A549 (cell line): ENCODE data around the gene PPCS. TPM values are rescaled to one million over a fixed set of nuclear protein-coding genes. Genes with fewer than 3 reads are reported as not detected.

ENCODE experiments used
- ATAC-seq, 2 experiments: fragments of 200-7000 bp in 1 of 2; fragments of >200 bp in 1 of 2; cut with Nextera tagmentation in 1 of 2; cut with Tn5 transposase in 1 of 2; 3 replicates each; pipeline versions ENCODE4 v1.8.0 to v1.9.1; 2018 to 2020; ENCODE audit warnings: mild to moderate bottlenecking in 1 of 2, moderate library complexity in 1 of 2
- CTCF ChIA-PET: fragments of 300-600 bp; sonication (Branson Sonifier 250); formaldehyde crosslinking; extraction: SDS; loops from one replicate; lab custom pipeline; 2021; ENCODE audit warnings: antibody characterized with exemption, inconsistent platforms; lab: Yijun Ruan, JAX
- POLR2A ChIA-PET: fragments of 350-600 bp; formaldehyde crosslinking; extraction: SDS; loops from one replicate; lab custom pipeline; 2021; ENCODE audit warnings: antibody characterized with exemption, inconsistent platforms; lab: Yijun Ruan, JAX
- DNase-seq, 2 experiments: peaks; one replicate each; pipeline versions ENCODE4 v3.0.0 to v3.0.0-alpha.2; 2011 to 2016; ENCODE audit warnings: low read depth in 1 of 2, low spot score in 1 of 2
- FAIRE-seq: peaks from 2 replicates; lab custom pipeline; 2011; peaks lifted over from hg19 to GRCh38; lab: Jason Lieb, UNC
- H3K27ac ChIP-seq, 2 experiments: fragments of >200 bp; sonication (Bioruptor Twin); formaldehyde crosslinking; 3 replicates each; pipeline ENCODE4 v1.5.1; 2016 to 2017
- H3K4me1 ChIP-seq: fragments of >200 bp; sonication (Bioruptor Twin); formaldehyde crosslinking; 3 replicates; pipeline ENCODE4 v1.6.1; 2016
- H3K4me2 ChIP-seq: fragments of >200 bp; sonication (Bioruptor Twin); formaldehyde crosslinking; 3 replicates; pipeline ENCODE4 v1.6.1; 2016
- H3K4me3 ChIP-seq: fragments of >200 bp; sonication (Bioruptor Twin); formaldehyde crosslinking; 3 replicates; pipeline ENCODE4 v1.5.1; 2016
- H3K9me3 ChIP-seq: fragments of >200 bp; sonication (Bioruptor Twin); formaldehyde crosslinking; 3 replicates; pipeline ENCODE4 v1.6.1; 2016
- ELK1 ChIP-seq: fragments of 150-350 bp; IDR thresholded peaks from 2 replicates; pipeline ENCODE4 v1.6.1; 2014; ENCODE audit warnings: low read depth, mild to moderate bottlenecking, low read length
- ESRRA ChIP-seq: fragments of 150-350 bp; IDR thresholded peaks from 2 replicates; pipeline ENCODE4 v1.6.1; 2014; ENCODE audit warnings: mild to moderate bottlenecking, low read length, borderline replicate concordance
- FOSB ChIP-seq: fragments of 250-450 bp; sonication (Bioruptor Pico); IDR thresholded peaks from 2 replicates; pipeline ENCODE4 v1.5.0; 2020; ENCODE audit warnings: mild to moderate bottlenecking, moderate library complexity
- FOSL2 ChIP-seq, 2 experiments: fragments of 450-650 bp in 1 of 2; fragments of >200 bp in 1 of 2; sonication (Bioruptor Twin) in 1 of 2; formaldehyde crosslinking; IDR thresholded peaks; 2 replicates each; pipeline versions ENCODE4 v1.5.0 to v1.6.1; 2016 to 2020; ENCODE audit warnings: mild to moderate bottlenecking in 1 of 2, moderate library complexity in 1 of 2
- GATA3 ChIP-seq: IDR thresholded peaks from 2 replicates; pipeline ENCODE4 v1.6.1; 2012; ENCODE audit warnings: borderline replicate concordance
- HDAC2 ChIP-seq: fragments of 200-600 bp; sonication (generic); IDR thresholded peaks from 2 replicates; pipeline ENCODE4 v1.6.1; 2016
- HOXB13 ChIP-seq: fragments of 250-450 bp; sonication (Bioruptor Pico); IDR thresholded peaks from 2 replicates; pipeline ENCODE4 v1.5.0; 2020; ENCODE audit warnings: low read depth, mild to moderate bottlenecking, moderate library complexity
- MAFK ChIP-seq: fragments of 450-650 bp; IDR thresholded peaks from 2 replicates; pipeline ENCODE4 v1.6.1; 2014; ENCODE audit not compliant: partially characterized antibody
- MYC ChIP-seq: IDR thresholded peaks from 2 replicates; pipeline ENCODE4 v1.6.1; 2012; ENCODE audit warnings: mild to moderate bottlenecking, inconsistent platforms, low read length, improper control_type of control experiment, borderline replicate concordance
- NFE2L2 ChIP-seq: fragments of 150-350 bp; conservative IDR thresholded peaks from 2 replicates; pipeline ENCODE4 v1.6.1; 2014; ENCODE audit warnings: low read length
- NPAS2 ChIP-seq: fragments of 250-450 bp; sonication (Bioruptor Pico); IDR thresholded peaks from 2 replicates; pipeline ENCODE4 v1.8.0; 2022; ENCODE audit warnings: mild to moderate bottlenecking, moderate library complexity, borderline replicate concordance
- RARB ChIP-seq: fragments of 250-450 bp; sonication (Bioruptor Pico); IDR thresholded peaks from 2 replicates; pipeline ENCODE4 v1.8.0; 2021; ENCODE audit warnings: mild to moderate bottlenecking, moderate library complexity
- SREBF2 ChIP-seq: fragments of 450-650 bp; IDR thresholded peaks from 2 replicates; pipeline ENCODE4 v1.6.1; 2014; ENCODE audit warnings: mild to moderate bottlenecking, moderate library complexity
- TP53 ChIP-seq: fragments of 250-450 bp; sonication (Bioruptor Pico); IDR thresholded peaks from 2 replicates; pipeline ENCODE4 v1.5.0; 2021; ENCODE audit warnings: mild to moderate bottlenecking, moderate library complexity
- WGBS: methylation state at CpG from one replicate; pipeline ENCODE4 v1.1.6; 2017; ENCODE audit errors: missing lambda C conversion rate; 5-methylcytosine and 5-hydroxymethylcytosine counted together
- polyA plus RNA-seq, 4 experiments: library from polyadenylated mRNA; depleted of rRNA in 3 of 4; stranded (reverse); fragments of >200 nt; fragmentation: RNase III in 1 of 4; extraction: RNeasy Plus Mini Kit Qiagen cat#74134 plus additional on column Dnase treatment in 1 of 4; gene quantifications; 2 replicates in 3 of 4; 3 replicates in 1 of 4; pipeline ENCODE4 v1.2.3, GENCODE V29; 2011 to 2017
- TF ChIP-seq, protein P1 (sequence below): fragments of 250-450 bp; sonication (Bioruptor Pico); IDR thresholded peaks from 2 replicates; pipeline ENCODE4 v1.5.0; 2020; ENCODE audit warnings: low read depth, mild to moderate bottlenecking, moderate library complexity
- TF ChIP-seq, protein P2 (sequence below): fragments of >200 bp; sonication (Bioruptor Twin); formaldehyde crosslinking; IDR thresholded peaks from 2 replicates; pipeline ENCODE4 v1.6.1; 2016
- TF ChIP-seq, protein P3 (sequence below): IDR thresholded peaks from 2 replicates; pipeline ENCODE4 v1.6.1; 2012
- TF ChIP-seq, protein P4 (sequence below): fragments of 450-650 bp; IDR thresholded peaks from 2 replicates; pipeline ENCODE4 v1.6.1; 2014; ENCODE audit warnings: antibody characterized with exemption
- TF ChIP-seq, protein P5 (sequence below): fragments of >200 bp; sonication (Bioruptor Twin); formaldehyde crosslinking; IDR thresholded peaks from 3 replicates; pipeline ENCODE4 v1.5.1; 2016
- TF ChIP-seq, protein P6 (sequence below): fragments of >200 bp; sonication (Bioruptor Twin); formaldehyde crosslinking; IDR thresholded peaks from 3 replicates; pipeline ENCODE4 v1.6.1; 2016

PPCS gene
- polyA plus RNA-seq, 2 of the 4 experiments (the other 2 are of a cell fraction): 30.2 to 51.8 TPM

GRCh38 chr1:42454403-42454802, 1.9 kb upstream of the PPCS start:
- no peak for FAIRE-seq
- H3K9me3 ChIP-seq: no peaks in the 10 kb centered on the region
- no peak overlapping the region for H3K4me2 ChIP-seq
- 89% methylated on average over 5 of the region's 5 CpGs for WGBS
- POLR2A ChIA-PET: no interaction called here
- CTCF ChIA-PET: interaction anchor here (0.7 kb wide), 1 partner anchor 177 kb away, joined by 3 read pairs; no protein-coding TSS in a partner anchor
- no peak for ATAC-seq
- no peak overlapping the region for H3K4me3 ChIP-seq
- no peak overlapping the region for H3K27ac ChIP-seq
- no peak for TF ChIP-seq FOSL2 (IDR thresholded peaks at IDR 0.05)
- TF ChIP-seq FOSL2 (CRISPR knock-in tag; IDR thresholded peaks at IDR 0.05): no peak
- TF ChIP-seq, protein P1, sequence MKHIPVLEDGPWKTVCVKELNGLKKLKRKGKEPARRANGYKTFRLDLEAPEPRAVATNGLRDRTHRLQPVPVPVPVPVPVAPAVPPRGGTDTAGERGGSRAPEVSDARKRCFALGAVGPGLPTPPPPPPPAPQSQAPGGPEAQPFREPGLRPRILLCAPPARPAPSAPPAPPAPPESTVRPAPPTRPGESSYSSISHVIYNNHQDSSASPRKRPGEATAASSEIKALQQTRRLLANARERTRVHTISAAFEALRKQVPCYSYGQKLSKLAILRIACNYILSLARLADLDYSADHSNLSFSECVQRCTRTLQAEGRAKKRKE: no peak
- TF ChIP-seq ESRRA: no peak
- peaks cover 13% of the 10 kb centered on the region; the same call in 1 of the 3 replicates for H3K4me1 ChIP-seq
- DNase-seq: no peak

DNA sequence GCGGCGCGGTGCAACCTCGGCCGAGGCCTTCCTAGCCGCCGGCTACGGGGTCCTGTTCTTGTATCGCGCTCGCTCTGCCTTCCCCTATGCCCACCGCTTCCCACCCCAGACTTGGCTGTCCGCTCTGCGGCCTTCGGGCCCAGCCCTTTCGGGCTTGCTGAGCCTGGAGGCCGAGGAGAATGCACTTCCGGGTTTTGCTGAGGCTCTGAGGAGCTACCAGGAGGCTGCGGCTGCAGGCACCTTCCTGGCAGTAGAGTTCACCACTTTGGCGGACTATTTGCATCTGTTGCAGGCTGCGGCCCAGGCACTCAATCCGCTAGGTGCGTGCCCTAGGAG, 379 bp downstream of the PPCS start:
- POLR2A ChIA-PET: interaction anchor here (0.6 kb wide), 2 partner anchors 37 to 225 kb away, joined by 3 read pairs; partner anchors contain the start of gene YBX1
- peaks cover 13% of the 10 kb centered on the region; the same call in 1 of the 3 replicates for H3K4me1 ChIP-seq
- TF ChIP-seq, protein P2, sequence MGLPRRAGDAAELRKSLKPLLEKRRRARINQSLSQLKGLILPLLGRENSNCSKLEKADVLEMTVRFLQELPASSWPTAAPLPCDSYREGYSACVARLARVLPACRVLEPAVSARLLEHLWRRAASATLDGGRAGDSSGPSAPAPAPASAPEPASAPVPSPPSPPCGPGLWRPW: no peak
- TF ChIP-seq, protein P1: no peak
- no peak for TF ChIP-seq ELK1
- TF ChIP-seq, protein P3, sequence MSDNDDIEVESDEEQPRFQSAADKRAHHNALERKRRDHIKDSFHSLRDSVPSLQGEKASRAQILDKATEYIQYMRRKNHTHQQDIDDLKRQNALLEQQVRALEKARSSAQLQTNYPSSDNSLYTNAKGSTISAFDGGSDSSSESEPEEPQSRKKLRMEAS: no peak
- TF ChIP-seq HOXB13: no peak
- no peak for TF ChIP-seq HDAC2
- no peak for TF ChIP-seq GATA3
- TF ChIP-seq, all 56 proteins: peak for 0
- ATAC-seq (peak; percentile 71 to 83; a peak in 5 of 6 replicates), FAIRE-seq (no peak), DNase-seq (peak; percentile 53 to 57)
- Histone ChIP-seq H3K4me3 (peak overlapping the region; percentile 86), H3K4me2 (peak overlapping the region; percentile 98), H3K27ac (peak overlapping the region; percentile 94 to 100), H3K9me3 (no peaks in the 10 kb centered on the region)
- WGBS: 0% methylated on average over 1 of the region's 23 CpGs
- CTCF ChIA-PET: interaction anchor here (0.7 kb wide), 1 partner anchor 157 kb away, joined by 3 read pairs; no protein-coding TSS in a partner anchor

DNA sequence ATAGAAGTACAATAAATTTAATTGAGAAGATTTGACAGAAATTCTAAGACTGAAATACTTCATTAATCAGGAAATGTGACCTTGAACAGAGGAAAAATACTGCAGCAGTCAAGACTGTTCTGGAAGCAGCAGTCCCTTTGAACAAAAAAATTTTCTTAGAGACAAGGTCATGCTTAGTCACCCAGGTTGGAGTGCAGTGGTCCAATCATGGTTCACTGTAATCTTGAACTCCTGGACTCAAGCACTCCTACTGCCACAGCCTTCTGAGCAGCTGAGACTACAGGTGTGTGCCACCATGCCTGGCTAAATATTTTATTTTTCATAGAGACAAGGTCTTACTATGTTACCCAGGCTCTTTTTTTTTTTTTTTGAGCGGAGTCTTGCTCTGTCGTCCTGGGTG, 4.9 kb downstream of the PPCS start:
- CTCF ChIA-PET: no interaction called here
- no peak for TF ChIP-seq TP53 (CRISPR knock-in tag)
- no peak for TF ChIP-seq NPAS2 (CRISPR knock-in tag)
- no peak for TF ChIP-seq MYC
- no peak for TF ChIP-seq RARB
- TF ChIP-seq FOSB (CRISPR knock-in tag): no peak
- TF ChIP-seq, protein P4, sequence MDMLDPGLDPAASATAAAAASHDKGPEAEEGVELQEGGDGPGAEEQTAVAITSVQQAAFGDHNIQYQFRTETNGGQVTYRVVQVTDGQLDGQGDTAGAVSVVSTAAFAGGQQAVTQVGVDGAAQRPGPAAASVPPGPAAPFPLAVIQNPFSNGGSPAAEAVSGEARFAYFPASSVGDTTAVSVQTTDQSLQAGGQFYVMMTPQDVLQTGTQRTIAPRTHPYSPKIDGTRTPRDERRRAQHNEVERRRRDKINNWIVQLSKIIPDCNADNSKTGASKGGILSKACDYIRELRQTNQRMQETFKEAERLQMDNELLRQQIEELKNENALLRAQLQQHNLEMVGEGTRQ: no peak
- TF ChIP-seq, protein P5, sequence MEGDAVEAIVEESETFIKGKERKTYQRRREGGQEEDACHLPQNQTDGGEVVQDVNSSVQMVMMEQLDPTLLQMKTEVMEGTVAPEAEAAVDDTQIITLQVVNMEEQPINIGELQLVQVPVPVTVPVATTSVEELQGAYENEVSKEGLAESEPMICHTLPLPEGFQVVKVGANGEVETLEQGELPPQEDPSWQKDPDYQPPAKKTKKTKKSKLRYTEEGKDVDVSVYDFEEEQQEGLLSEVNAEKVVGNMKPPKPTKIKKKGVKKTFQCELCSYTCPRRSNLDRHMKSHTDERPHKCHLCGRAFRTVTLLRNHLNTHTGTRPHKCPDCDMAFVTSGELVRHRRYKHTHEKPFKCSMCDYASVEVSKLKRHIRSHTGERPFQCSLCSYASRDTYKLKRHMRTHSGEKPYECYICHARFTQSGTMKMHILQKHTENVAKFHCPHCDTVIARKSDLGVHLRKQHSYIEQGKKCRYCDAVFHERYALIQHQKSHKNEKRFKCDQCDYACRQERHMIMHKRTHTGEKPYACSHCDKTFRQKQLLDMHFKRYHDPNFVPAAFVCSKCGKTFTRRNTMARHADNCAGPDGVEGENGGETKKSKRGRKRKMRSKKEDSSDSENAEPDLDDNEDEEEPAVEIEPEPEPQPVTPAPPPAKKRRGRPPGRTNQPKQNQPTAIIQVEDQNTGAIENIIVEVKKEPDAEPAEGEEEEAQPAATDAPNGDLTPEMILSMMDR: no peak
- TF ChIP-seq NFE2L2: no peak
- no peak for TF ChIP-seq SREBF2
- TF ChIP-seq, protein P6, sequence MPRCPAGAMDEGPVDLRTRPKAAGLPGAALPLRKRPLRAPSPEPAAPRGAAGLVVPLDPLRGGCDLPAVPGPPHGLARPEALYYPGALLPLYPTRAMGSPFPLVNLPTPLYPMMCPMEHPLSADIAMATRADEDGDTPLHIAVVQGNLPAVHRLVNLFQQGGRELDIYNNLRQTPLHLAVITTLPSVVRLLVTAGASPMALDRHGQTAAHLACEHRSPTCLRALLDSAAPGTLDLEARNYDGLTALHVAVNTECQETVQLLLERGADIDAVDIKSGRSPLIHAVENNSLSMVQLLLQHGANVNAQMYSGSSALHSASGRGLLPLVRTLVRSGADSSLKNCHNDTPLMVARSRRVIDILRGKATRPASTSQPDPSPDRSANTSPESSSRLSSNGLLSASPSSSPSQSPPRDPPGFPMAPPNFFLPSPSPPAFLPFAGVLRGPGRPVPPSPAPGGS: no peak
- no peak for TF ChIP-seq HDAC2
- TF ChIP-seq MAFK: no peak
- TF ChIP-seq, all 56 proteins: peak for 0
- POLR2A ChIA-PET: no interaction called here
- no peak for FAIRE-seq
- H3K27ac ChIP-seq: no peak overlapping the region
- H3K4me2 ChIP-seq: no peak overlapping the region
- no peak for DNase-seq
- peaks cover 24% of the 10 kb centered on the region for H3K4me1 ChIP-seq
- H3K9me3 ChIP-seq: no peaks in the 10 kb centered on the region
- H3K4me3 ChIP-seq: no peak overlapping the region
- ATAC-seq: no peak
- 78% methylated on average over 2 of the region's 2 CpGs for WGBS
